CD4-positive, alpha-beta T cell treated with Interleukin-2 at 100 ng/mL for 4 hours (primary cell): ENCODE data around the gene ATRNL1.
"Not testable (repeated sequence)": the region's sequence is repeated elsewhere in the genome, so short reads cannot be mapped to it uniquely, and the experiment has no call there.

Experiments used
- DNase-seq: peaks from one replicate; pipeline ENCODE4 v3.0.0-alpha.2; 2020; ENCODE audit warnings: low spot score

The ATRNL1 gene

DNA sequence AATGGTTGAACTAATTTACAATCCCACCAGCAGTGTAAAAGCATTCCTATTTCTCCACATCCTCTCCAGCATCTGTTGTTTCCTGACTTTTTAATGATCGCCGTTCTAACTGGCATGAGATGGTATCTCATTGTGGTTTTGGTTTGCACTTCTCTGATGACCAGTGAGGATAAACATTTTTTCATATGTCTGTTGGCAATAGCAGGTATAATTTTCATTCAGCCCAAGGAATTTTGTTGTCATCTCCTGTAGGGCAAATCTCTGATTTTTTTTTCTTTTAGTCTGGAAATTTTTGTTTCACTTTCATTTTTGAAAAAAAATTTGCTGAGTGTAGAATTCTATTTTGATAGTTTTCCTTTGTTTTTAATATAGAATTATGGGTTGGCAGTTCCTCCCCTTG is 114.1 kb downstream of the ATRNL1 start:
- DNase-seq = not testable (repeated sequence)

DNA sequence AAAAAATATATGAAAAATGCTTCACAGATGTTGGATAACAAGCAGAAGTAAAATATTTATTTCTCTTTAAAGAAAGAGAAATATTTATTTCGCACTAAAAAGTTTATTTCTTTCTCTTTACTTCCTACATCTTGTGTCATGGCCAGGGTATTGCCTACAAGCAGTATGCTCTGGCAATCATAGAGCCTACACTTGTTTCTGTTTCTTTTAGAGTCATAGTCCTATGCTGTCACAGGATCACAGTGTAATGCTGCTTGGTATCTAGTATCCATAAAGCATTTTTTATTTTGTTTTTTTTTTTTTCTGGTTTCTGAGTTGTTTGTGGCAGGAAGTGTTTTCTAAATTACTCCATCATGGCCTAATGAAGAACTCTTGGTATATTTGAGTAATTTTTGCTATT is 116.0 kb downstream of the ATRNL1 start:
- DNase-seq = no peak

DNA sequence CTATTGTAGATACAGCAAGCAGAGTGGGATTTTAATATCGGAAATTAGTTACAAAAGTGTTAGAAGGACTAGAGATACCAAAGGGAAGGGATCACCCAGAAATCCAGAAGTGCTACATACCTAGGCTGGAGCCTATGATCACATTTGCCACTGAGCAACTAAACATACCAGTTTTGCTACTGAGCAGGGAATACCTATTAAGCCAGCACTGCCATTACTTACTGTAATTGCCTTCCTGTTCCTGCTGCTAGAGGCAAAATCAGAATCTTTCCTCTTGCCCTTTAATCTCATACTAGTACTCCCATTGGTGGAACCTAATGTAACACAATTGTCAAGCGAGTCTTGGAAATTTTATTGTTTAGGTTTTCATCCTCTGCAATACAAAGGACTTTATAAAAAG is 121.7 kb downstream of the ATRNL1 start:
- no peak for DNase-seq

DNA sequence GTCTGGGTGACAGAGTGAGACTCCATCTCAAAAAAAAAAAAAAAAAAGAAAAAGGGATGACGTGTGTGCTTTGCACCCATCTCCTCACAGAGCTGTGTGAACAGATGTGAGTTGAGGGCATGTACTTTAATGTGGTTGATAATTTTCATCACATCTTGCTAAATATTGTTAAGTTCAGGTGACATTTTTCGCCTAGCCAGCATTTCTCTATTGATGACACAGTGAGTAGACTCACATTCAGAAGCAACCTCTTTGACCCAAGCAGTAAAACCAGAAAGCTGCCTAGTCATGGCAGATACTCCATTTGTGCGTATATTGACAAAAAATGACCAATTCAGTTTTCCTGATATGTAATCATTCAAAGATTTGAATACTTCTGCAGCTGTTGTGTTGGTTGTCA is 126.0 kb downstream of the ATRNL1 start:
- DNase-seq = no peak

DNA sequence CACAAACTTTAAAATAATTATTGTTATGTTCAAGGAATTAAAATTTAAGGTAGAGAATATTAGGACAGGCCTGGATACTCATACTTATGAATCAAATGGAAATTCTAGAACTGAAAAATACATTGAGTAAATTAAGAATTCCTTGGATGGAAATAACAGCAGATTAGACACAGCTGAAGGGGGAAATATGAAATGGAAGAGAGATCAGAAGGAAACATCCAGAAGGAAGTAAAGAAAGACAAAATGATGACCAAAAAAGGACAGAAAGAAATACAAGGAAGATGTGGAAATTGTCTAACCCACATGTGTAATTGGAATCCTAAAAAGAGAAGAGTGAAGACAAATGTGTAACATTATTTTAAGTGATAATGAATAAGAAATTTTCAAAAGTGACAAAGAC is 128.9 kb downstream of the ATRNL1 start:
- DNase-seq = no peak

DNA sequence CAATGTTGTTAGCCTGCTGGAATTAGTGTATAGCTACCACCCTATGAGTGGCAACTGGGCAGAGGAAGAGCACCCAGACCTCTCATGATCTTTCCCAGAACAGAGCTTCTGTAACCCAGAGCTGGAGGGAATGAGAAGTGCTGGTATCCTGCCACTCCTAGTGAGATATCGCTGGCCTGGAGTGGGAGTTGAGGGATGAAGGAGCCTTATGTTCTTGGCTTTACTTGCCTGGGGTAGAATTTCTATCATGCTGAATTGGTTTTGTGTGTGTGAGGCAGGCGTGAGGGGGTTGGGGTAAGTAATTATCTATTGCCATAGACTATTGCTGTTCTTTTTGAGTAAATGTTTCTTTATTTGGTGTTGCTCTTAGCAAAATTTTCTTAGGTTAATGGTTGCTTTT is 146.6 kb downstream of the ATRNL1 start:
- DNase-seq = no peak

DNA sequence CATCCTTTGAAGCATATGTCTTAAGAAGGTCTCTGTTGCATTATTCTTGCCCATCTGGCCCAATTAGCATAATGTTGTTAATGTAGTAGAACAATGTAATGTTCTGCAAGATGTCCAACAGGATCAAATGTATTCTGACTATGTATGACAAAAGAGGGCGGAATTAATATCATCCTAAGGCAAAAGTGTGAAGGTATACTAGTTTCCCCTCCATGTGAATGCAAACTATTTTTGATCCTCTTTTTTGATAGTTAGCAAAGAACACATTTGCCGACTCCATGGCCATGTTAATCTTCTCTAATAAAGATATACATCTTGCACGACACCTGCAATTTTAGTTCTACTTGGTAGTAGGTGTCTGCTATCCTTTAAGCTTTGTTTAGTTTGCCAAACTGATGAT is 157.6 kb downstream of the ATRNL1 start:
- DNase-seq = no peak

DNA sequence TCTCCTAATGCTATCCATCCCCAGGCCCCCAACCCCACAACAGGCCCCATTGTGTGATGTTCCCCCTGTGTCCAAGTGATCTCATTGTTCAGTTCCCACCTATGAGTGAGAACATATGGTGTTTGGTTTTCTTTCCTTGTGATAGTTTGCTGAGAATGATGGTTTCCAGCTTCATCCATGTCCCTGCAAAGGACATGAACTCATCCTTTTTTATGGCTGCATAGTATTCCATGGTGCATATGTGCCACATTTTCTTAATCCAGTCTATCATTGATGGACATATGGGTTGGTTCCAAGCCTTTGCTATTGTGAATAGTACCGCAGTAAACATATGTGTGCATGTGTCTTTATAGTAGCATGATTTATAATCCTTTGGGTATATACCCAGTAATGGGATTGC is 160.6 kb downstream of the ATRNL1 start:
- not testable (repeated sequence) for DNase-seq

DNA sequence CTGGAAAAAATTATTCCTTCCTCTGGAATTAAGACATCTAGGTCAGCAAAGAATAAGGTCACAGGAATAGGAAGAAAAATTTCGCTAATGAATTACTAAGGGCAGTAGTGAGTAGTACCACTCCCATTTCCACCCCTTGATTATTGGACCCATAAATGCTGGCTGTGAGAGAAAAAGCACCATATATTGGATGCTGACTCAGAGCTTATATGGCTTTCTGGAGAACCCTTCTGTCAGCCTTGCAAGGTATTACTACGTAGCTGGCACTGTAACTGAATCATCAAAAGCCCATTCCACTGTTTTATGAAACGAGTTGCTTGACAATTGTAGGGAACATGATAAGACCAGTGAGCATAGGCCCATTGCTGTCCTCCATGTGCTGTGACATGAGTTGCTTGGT is 179.3 kb downstream of the ATRNL1 start:
- DNase-seq = no peak

DNA sequence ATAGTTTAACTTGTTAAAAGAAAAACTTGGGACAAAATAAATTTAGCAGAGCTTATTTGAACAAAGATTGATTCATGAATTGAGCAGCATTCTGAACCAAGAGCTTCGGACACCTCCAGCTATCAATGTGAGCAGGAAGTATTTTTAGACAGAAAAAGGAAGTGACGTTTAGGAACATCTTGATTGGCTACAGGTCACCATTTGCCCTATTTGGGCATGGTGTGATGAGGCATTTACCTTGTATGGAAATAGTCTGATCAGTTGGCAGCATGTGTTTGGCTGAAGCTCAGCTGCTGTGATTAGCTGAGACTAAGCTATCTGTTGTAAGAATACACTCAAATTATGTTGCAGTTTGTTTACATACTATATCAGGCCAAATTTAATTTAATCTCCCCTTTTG is 185.1 kb downstream of the ATRNL1 start:
- no peak for DNase-seq

DNA sequence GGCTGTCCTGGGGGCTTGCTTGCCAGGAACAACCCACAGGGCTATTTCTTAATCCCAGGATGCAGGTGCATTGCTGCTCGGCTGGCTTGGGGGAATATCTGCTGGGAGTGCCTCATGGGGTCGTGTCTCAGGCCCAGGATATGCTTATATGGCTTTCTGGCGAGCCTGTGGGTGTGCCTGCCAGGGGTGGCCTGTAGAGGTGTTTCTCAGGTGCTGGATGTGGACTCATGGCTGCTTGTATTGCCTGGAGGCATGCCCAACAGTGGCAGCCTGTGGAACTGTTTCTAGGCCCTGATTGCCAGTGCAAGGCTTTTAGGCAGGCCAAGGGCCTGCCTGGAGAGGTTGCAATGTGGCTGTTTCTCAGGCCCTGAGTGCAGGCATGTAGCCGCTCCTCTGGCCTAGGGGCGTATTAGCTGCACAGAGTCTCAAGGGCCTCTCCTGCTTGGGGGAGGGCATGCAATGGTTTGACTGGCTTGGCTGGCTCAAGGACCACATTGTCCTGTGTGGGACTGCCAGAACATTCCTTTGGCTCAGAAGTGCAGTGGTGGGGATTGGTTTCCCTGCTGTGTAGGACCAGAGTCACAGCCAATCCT is 202.1 kb downstream of the ATRNL1 start:
- no peak for DNase-seq

DNA sequence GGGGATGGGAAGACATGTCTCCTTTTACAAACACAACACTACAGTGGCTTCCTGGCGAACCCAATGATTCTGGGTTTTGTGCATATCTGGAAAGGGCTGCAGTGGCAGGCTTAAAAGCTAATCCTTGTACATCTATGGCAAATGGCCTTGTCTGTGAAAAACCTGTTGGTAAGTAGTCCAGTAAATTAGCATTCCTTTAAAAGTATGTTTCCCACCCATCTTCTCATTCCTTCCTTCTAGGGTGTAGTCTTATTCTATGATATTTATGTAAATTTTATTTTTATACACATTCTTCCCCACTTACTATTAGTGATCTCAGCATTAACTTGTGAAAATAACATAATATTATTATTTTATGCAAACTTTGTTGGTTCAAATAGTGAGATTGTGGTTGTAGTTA is 206.9 kb downstream of the ATRNL1 start:
- no peak for DNase-seq

DNA sequence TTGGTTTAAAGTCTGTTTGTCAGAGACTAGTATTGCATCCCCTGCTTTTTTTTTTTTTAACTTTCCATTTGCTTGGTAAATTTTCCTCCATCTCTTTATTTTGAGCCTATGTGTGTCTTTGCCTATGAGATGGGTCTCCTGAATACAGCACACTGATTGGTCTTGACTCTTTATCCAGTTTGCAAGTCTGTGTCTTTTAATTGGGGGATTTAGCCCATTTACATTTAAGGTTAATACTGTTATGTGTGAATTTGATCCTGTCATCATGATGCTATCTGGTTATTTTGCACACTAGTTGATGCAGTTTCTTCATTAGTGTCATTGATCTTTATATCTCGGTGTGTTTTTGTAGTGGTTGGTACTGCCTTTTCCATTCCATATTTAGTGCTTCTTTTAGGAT is 226.5 kb downstream of the ATRNL1 start:
- DNase-seq = not testable (repeated sequence)

DNA sequence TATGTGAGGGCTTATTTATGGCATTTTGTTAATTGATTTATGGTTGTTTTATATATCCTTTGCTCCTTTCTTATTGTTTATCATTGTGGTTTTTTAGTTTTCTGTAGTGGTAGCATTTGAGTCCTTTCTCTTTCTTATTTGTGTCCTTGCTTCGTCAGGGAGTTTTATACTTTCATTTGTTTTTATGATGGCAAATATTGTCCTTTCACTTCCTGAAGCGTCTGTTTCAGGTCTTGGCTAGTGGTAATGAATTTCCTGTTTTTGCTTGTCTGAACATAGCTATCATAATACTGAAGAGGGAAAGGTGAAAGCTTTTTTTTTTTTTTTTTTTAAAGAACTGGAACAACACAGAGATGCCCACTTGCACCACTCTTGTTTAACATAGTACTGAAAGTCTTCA is 228.2 kb downstream of the ATRNL1 start:
- no peak for DNase-seq

DNA sequence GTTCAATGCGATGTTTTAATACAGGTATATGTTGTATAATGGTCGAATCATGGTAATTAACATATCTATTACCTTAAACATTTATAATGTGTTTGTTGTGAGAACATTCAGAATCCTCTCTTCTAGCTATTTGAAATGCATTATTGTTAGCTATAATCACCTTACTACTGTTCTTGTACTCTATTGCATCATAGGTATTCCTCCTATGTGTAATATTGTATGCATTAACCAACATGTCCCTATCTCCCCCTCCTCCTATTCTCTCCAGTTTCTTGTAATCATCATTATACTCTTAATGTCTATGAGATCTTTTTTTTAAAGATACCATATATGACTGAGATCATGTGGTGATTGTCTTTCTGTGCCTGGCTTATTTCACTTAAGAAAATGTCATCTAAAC is 235.2 kb downstream of the ATRNL1 start:
- no peak for DNase-seq

DNA sequence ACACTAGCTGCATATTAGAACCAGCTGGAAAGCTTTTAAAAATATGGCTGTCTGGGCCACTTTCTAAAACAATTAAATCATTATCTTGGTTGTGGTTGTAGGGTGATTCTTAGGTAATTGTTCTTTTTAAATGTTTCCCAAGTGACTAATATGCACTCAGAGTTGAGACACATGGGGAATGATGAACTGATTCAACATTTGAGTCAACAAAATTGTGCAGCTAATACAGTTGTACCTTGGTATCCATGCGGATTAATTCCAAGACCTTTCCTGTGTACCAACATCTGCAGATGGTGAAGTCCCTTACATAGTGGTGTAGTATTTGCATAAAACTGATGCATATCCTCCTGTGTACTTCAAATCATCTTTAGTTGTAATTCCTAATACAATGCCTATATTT is 242.2 kb downstream of the ATRNL1 start:
- DNase-seq = no peak

DNA sequence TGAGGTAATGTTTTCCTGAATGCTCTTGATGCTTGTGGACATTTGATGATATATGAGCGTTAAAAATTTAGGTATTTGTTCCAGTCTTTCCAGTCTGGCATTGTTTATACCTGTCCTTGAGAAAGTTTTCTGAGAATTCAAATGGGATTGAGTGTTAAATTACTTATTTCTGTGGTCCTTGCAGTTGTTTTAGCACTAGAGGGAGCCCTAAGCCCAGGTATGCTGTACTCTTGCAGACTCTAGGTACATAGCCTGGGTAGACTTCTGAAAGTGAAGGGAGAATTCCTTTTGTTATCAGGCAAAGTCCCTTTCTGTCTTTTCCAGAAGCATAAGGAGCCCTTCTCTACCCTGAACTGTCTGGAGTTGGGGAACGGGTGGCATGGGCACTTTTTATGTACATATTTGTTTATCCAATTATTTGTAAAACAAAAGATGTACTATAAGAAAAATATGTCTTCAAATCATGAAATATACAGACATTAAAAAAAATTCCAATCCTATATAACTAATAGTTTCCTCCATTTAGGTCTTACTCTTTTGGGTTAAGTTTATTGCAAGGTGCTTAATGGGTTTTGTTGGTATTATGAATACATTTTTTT is 262.1 kb downstream of the ATRNL1 start:
- no peak for DNase-seq

DNA sequence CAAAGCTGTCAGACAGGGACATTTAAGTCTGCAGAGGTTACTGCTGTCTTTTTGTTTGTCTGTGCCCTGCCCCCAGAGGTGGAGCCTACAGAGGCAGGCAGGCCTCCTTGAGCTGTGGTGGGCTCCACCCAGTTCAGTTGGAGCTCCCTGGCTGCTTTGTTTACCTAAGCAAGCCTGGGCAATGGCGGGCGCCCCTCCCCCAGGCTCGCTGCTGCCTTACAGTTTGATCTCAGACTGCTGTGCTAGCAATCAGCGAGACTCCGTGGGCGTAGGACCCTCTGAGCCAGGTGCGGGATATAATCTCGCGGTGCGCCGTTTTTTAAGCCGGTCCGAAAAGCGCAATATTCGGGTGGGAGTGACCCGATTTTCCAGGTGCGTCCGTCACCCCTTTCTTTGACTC is 274.8 kb downstream of the ATRNL1 start:
- DNase-seq = not testable (repeated sequence)

DNA sequence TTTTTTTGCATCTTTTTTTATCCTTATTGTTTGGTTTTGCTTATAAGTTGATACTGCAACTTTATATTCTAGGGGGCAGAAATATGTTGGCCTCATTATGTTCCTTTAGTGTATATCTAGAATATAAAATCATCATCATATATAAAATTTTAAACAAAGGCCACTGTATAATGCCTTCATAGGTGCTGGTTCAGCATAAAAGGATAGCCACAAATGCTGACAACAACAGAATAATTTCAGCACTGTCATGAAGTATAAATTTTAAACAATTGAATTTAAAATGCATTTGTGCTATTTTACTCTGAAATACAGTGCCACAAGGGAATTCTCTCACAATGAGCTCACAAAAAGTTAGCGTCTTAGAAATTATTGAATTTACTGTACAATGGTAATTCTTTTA is 285.9 kb downstream of the ATRNL1 start:
- no peak for DNase-seq

DNA sequence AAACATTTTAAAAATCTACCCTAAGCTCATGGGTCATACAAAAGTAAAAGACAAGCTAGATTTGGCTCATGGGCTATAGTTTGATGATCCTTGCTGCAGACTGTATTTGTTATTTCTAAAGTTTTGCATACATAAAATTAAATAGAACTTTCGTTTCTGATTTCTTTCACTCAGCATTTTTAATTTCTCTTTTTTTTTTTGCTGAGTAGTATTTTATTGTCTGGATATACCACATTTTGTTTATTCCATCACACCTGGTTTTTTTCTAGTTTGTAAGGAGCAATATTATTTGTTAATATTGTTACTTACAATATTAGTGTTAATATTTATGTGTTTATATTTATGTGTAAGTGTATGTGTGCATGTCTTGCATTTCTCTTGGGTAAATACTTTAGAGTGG is 291.5 kb downstream of the ATRNL1 start:
- DNase-seq = no peak

DNA sequence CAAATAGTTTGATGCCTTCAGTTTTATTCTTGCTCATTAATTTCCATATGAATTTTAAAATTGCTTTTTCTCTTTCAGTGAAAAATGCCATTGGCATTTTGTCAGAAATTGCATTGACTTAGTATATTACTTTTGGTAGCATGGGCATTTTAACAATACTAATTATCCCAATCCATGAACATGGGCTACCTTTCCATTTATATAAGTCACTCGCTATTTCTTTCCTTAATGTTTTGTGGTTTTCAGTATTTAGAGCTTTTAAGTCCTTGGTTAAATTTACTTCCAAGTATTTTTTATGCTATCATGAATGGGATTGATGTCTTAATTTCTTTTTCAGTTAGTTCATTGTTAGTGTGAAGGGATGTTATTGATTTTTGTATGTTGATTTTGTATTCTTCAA is 297.4 kb downstream of the ATRNL1 start:
- DNase-seq = no peak

DNA sequence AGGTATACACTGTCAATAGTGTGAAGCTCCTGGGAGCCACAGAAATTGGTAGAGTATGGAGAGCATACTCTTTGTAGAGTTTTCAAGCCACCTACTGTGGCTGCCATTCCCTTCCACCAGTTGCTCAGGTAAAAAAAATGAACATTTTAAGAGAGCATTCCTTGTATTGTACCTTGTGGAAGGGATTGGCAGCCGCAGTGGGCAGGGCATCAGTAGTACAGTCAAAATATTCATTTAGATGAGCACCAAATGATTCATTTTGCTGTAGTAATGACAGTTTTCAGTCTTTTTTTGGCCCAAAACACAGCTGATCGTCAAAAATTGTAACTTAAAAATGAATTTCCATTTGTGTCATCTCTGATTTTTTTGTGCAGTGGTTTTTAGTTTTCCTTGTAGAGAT is 304.9 kb downstream of the ATRNL1 start:
- DNase-seq = no peak

DNA sequence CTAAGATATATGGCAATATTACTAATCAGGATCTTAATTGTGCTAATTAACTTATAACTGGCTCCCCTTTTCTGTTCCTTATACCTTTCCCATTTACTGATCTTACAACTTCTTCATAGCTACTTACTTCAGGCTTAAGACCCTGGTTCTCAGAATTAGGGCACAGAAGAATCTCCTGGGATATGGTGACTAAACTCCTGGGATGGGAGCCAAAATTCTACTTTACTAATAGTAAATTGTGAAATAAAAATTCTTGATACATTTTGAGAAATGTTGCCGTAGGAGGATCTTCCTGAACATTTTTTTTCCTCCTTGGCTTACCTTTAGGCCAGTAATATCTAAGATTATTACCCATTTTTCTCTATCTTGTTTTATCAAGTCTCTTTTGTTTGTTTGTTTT is 309.5 kb downstream of the ATRNL1 start:
- no peak for DNase-seq

DNA sequence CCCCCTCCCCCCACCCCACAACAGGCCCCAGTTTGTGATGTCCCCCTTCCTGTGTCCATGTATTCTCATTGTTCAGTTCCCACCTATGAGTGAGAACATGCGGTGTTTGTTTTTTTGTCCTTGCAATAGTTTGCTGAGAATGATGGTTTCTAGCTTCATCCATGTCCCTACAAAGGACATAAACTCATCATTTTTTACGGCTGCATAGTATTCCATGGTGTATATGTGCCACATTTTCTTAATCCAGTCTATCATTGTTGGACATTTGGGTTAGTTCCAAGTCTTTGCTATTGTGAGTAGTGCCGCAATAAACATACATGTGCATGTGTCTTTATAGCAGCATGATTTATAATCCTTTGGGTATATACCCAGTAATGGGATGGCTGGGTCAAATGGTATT is 312.7 kb downstream of the ATRNL1 start:
- DNase-seq = not testable (repeated sequence)

DNA sequence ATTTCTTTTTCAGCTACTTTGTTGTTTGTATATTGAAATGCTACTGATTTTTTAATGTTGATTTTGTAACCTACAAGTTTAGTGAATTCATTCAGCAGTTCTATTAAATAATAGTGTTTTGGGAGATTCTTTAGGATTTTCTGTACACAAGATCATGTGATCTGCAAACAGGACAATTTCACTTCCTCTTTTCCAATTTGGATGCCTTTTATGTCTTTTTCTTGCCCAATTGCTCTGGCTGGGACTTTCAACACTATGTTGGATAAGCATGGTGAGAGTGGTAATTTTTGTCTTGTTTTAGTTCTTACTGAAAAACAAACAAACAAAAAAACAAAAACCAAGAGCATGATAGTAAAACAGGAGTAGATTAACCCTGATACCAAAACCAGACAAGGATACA is 316.2 kb downstream of the ATRNL1 start:
- no peak for DNase-seq
